Neural progenitor cell (in vitro differentiated cells): ENCODE measurements around the gene ORAI1.

Experiments used
- EZH2 ChIP-seq: fragments of 200-600 bp; sonication (generic); IDR thresholded peaks from 2 replicates; pipeline ENCODE4 v1.6.1; 2017; ENCODE audit warnings: antibody characterized with exemption, mild to moderate bottlenecking, moderate library complexity
- EZH2phosphoT487 ChIP-seq: fragments of 200-600 bp; sonication (generic); IDR thresholded peaks from 2 replicates; pipeline ENCODE4 v1.6.1; 2017; ENCODE audit warnings: antibody characterized with exemption
- TF ChIP-seq, protein P1 (sequence below): fragments of 200-600 bp; sonication (generic); IDR thresholded peaks from 2 replicates; pipeline ENCODE4 v1.5.1; 2017; ENCODE audit warnings: antibody characterized with exemption, mild to moderate bottlenecking

DNA sequence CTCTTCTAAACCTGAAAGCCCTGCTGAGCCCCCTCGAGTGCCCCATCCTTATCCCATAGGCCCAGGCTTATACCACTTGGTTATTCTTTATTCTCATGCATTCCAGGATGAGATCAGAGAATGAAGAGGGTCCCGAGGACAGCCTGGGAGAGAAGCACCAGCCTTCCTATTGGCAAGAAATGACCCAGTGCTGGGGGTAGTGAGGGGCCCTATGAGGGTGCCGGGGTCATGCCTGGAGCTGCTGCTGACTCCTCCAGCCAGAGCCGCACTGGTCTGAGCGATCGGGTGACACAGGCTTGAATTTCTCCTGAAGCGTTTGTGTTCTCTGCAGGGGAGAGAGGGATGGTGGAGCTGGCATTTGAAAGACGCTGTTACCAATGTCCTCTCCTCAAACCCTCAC is 25.0 kb downstream of the ORAI1 start:
- TF ChIP-seq, protein P1, sequence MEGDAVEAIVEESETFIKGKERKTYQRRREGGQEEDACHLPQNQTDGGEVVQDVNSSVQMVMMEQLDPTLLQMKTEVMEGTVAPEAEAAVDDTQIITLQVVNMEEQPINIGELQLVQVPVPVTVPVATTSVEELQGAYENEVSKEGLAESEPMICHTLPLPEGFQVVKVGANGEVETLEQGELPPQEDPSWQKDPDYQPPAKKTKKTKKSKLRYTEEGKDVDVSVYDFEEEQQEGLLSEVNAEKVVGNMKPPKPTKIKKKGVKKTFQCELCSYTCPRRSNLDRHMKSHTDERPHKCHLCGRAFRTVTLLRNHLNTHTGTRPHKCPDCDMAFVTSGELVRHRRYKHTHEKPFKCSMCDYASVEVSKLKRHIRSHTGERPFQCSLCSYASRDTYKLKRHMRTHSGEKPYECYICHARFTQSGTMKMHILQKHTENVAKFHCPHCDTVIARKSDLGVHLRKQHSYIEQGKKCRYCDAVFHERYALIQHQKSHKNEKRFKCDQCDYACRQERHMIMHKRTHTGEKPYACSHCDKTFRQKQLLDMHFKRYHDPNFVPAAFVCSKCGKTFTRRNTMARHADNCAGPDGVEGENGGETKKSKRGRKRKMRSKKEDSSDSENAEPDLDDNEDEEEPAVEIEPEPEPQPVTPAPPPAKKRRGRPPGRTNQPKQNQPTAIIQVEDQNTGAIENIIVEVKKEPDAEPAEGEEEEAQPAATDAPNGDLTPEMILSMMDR, result no peak
- TF ChIP-seq EZH2, result no peak
- no peak for TF ChIP-seq EZH2phosphoT487
